GM18858 (cell line): ENCODE data around the gene OAS2.
"Not testable (repeated sequence)": the region's sequence is repeated elsewhere in the genome, so short reads cannot be mapped to it uniquely, and the experiment has no call there.

Experiments used
- ATAC-seq: cut with Tn5 transposase; IDR thresholded peaks from one replicate; pipeline ENCODE4 v1.9.1; 2021; ENCODE audit not compliant: unreplicated experiment

Gene OAS2

DNA sequence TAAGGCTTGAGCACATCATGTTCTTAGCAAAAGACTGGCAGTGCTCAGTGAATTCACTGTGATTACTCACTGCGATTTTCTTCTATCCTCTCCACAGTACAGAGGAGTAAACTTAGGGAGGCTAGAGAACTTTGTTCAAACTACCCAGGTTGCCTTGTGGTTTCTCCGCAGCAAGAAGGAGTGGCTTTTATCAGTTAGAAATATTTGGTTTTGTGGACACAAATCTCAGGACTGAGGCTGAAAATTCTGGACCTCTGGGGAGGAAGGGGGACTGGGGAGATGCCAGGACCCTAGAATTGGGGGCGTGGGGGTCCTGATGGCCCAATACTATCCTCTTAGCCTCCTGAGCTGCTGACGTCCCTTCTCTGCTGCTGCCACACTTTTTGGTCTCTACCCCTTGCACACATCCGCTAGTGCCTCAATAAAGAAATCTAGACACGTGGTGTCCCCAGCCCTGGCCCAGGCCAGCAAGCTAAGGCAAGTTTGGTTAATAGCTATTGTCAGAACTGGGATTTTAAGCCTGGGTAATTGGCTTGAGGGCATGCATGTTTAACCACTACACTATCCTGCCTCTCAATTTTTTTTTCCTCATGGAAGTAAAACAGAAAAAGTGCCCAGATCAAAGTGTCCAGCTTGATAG is 842 bp downstream of the OAS2 start:
- no peak for ATAC-seq

- no peak for ATAC-seq
Observed at GRCh38 chr12:112980491-112981158, 2.3 kb downstream of the OAS2 start.

DNA sequence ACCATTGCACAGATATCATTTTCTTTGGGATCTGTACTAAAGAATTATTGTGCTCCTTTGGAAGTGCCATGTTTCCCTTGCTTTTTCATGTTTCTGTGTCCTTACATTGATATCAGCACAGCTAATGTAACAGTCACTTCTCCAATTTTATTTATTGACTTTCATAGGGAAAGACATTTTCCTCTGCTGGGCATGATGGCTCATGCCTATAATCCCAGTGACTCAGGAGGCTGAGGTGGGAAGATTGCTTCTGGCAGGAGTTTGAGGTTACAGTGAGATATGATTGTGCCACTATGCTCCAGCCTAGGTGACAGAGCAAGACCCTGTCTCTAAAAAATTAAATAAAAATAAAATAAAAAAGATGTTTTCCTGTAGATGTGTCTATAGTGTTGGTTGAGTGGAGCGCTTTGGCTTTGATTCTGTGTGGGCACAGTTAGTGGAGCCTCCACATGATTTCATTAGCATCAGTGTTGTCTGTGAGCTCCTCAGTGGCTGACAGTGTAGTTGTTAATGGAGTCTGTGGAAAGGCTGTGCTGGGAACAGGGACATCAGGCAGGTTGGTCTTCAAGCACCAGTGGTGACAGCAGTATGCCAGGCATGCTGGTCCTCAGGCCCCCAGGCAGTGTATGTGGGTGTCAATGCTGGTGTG is 7.4 kb downstream of the OAS2 start:
- ATAC-seq = no peak

- no peak for ATAC-seq
Observed at GRCh38 chr12:112986291-112986800, 8.0 kb downstream of the OAS2 start.

DNA sequence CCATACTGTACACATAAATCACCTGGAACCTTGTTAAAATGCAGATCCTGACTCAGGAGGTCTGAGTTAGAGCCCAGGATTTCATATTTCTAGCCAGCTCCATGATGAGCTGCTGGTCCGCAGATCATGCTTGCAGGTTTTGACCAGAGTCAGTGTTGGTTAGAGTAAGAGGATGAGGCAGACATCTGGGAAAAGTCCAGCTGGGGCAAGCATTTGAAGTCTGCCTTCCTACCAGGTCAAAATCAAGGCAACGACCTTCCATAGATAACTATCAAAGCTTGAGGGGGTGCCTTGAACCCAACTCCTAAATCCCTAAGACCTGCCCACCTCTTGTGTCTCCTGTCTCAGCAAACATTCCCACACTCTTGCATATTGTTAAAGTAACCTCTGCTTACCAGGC is 9.2 kb downstream of the OAS2 start:
- no peak for ATAC-seq

DNA sequence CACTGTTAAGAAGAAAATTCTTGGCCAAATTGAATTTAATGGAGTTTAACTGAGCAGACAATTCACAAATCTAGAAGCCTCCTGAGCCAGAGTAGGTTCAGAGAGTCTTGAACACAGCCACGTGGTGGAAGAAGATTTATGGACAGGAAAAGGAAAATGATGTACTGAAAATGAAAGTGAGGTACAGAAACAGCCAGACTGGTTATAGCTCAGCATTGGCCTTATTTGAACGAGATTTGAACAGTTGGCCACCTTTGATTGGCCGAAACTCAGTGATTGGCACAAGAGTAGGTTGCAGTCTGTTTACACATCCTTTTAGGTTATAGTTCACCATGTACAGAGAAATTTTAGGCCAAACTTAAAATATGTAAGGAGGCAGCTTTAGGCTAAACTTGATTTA is 9.9 kb downstream of the OAS2 start:
- ATAC-seq = no peak

DNA sequence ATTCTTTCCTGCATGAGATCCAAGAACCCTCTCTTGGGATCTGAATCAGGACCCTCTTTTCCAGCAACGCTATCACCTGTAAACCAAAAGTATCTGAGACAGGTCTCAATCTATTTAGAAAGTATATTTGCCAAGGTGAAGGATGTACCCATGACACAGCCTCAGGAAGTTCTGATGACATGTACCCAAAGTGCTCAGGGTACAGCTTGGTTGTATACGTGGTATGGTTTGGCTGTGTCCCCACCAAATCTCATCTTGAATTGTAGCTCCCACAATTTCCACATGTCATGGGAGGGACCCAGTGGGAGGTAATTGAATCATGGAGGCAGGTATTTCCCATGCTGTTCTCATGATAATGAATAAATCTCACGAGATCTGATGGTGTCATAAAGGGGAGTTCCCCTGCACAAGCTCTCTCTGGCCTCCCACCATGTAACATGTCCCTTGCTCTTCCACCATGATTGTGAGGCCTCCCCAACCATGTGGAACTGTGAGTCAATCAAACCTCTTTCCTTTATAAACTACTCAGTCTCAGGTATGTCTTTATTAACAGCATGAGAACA is 10.6 kb downstream of the OAS2 start:
- ATAC-seq = not testable (repeated sequence)

DNA sequence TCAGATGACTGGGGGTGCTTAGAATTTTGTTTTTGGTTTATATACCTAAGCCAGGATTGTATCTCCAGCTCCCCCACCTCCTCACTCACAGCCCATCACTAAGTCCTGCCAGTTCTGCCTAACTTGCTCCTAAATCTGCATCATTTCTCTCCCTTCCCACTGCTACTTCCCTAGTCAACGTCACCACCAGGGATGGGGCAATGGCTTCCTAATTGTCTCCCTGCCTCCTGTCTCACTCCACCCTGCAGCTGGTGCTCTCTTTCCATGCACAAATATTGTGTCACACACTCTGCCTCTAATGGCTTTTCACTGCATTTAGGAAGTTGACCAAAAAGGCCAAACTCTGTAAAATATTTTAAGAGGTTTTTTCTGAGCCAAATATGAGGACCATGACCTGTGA is 11.5 kb downstream of the OAS2 start:
- ATAC-seq = no peak

- no peak for ATAC-seq
Observed at GRCh38 chr12:112992541-112993398, 14.5 kb downstream of the OAS2 start.

GRCh38 chr12:112995008-112995407 is 16.7 kb downstream of the OAS2 start:
- ATAC-seq = no peak

DNA sequence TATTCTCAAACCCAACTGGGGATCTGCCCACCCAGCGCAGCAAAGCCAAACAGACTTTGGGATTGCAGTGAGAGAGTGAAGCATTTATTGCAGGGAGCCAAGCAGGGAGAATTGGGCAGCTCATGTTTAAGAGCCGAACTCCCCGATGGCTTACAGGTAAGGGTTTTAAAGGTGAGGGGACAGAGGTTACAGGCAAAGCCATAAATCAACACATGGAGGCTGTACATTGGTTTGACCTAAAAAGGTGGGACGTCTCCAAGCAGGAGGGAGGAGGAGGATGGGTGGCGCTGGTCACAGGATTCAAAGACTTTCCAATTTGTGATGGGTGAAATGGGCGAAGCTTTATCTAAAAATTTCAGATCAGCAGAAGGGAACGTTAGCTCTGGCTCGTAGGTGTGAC is 18.2 kb downstream of the OAS2 start:
- no peak for ATAC-seq

DNA sequence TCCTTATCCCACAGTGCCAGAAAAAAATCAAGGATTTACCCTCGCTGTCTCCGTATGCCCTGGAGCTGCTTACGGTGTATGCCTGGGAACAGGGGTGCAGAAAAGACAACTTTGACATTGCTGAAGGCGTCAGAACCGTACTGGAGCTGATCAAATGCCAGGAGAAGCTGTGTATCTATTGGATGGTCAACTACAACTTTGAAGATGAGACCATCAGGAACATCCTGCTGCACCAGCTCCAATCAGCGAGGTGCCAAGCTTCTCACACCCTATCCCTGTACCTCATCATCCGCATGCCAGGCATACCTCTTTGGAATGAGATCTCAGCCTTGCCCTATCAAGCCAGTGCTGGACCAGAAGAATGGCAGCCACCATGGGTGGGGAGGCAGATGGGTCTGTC is 19.2 kb downstream of the OAS2 start:
- ATAC-seq = no peak

- peak; percentile 64 for ATAC-seq
Observed at GRCh38 chr12:112998987-112999767, 20.9 kb downstream of the OAS2 start.

DNA sequence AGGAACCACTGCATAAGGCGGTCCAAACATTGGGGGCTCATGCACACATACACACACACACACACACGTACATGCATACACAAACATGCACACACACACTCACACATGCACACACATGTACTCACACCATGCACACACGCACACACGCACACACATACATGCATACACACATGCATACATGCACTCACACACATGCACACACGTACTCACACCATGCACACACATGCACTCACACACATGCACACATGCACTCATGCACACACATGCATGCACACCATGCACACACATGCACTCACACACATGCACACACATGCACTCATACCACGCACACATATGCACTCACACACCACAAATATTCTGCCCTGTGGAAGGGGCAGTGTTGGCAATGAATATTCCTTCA is 22.1 kb downstream of the OAS2 start:
- no peak for ATAC-seq

DNA sequence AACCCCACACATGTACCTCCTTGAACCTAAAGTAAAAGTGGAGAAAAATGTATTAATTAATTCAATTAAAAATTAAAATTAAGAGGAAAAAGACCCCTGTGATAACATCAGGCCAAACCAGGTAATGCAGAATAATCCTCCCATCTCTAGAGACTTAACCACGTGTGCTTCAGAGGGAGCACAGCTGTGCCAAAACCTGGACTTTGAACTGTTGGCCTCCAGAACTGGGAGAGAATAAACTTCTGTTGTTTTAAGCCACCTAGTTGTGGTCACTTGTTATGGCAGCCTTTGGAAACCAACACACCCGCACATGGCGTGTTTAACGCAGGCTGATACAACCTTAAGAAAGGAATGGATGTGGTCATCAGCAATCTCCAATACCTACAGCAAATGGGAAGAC is 23.8 kb downstream of the OAS2 start:
- ATAC-seq = no peak

GRCh38 chr12:113002676-113003075 is 24.4 kb downstream of the OAS2 start:
- ATAC-seq = no peak

DNA sequence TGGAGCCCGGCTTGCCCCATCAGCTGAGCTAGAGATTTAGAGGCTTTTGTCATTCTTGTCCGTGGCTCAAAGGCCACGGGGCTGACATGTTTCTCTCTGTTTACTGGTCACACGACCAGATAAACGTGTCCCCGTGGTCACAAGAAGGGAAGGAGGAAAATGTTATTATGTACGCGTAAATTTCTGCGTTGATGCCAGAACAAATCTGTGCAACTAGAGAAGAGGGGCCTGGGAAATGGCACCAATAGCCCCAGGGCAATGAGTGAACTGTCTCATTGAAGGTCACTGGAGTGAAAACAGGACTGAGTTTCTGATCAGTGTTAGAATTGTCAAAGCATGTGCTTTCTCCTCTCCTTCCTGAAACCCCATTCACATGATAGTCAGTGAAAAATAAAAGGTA is 25.3 kb downstream of the OAS2 start:
- ATAC-seq = no peak

GRCh38 chr12:113005762-113006161 is 27.4 kb downstream of the OAS2 start:
- ATAC-seq = no peak

GRCh38 chr12:113006206-113006605 is 27.9 kb downstream of the OAS2 start:
- ATAC-seq = no peak

DNA sequence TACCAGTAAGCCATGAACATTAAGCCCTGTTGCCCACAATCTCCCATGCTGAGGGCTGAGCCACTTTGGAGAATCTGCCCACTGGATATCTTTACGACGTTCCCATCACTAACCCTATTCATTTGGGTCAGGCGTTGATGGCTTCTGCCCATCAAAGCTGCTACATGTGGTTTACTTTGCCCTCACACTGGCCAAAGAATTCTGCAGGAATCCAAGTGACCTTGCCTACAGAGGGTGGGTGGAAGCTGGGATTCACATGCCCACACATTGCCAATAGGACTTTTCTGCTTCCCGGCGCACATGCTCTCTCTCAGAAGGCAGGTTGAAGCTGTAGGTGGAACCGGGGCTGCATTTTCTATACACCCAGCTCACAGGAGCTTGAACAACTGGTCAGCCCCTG is 28.3 kb downstream of the OAS2 start:
- no peak for ATAC-seq
